Amniotic stem cell (primary cell): ENCODE data around the gene ATP6V1G2.
A peak's percentile ranks its signal among the peaks of the same experiment; 100 is the strongest.

Experiments
- DNase-seq: peaks from one replicate; lab custom pipeline; 2025; lab: John Stamatoyannopoulos, UW

Gene ATP6V1G2

GRCh38 chr6:31547727-31548543, 1.5 kb upstream of the ATP6V1G2 start:
- no peak for DNase-seq

GRCh38 chr6:31546958-31547726, 734 bp upstream of the ATP6V1G2 start, which contains the start of gene NFKBIL1:
Gene NFKBIL1, plus strand, starts transcription at chr6:31547608. Its CDS starts 87 bp downstream, at chr6:31547695.
- peak; percentile 97 for DNase-seq

- DNase-seq = no peak
Observed at GRCh38 chr6:31545291-31545690, 1.1 kb downstream of the ATP6V1G2 start.

GRCh38 chr6:31544676-31545075, 1.7 kb downstream of the ATP6V1G2 start:
- no peak for DNase-seq

GRCh38 chr6:31543639-31544038, 2.8 kb downstream of the ATP6V1G2 start:
- no peak for DNase-seq

- peak; percentile 92 for DNase-seq
Observed at GRCh38 chr6:31541658-31542521, 4.5 kb downstream of the ATP6V1G2 start, which contains the start of gene DDX39B. Gene DDX39B, minus strand, starts transcription at chr6:31542003. Its CDS starts 1,471 bp downstream, at chr6:31540532.

GRCh38 chr6:31541059-31541657, 5.2 kb downstream of the ATP6V1G2 start:
- DNase-seq = no peak

- DNase-seq = no peak
Observed at GRCh38 chr6:31540640-31541039, 5.8 kb downstream of the ATP6V1G2 start.

- no peak for DNase-seq
Observed at GRCh38 chr6:31538805-31539400, 7.5 kb downstream of the ATP6V1G2 start.

GRCh38 chr6:31535538-31536324, 10.7 kb downstream of the ATP6V1G2 start:
- DNase-seq = no peak

- no peak for DNase-seq
Observed at GRCh38 chr6:31534521-31535040, 11.8 kb downstream of the ATP6V1G2 start.

GRCh38 chr6:31534011-31534410, 12.4 kb downstream of the ATP6V1G2 start:
- DNase-seq = no peak

GRCh38 chr6:31533455-31533841, 13.0 kb downstream of the ATP6V1G2 start:
- no peak for DNase-seq

GRCh38 chr6:31532644-31533454, 13.6 kb downstream of the ATP6V1G2 start:
- no peak for DNase-seq

- no peak for DNase-seq
Observed at GRCh38 chr6:31531771-31532643, 14.4 kb downstream of the ATP6V1G2 start.

- no peak for DNase-seq
Observed at GRCh38 chr6:31531162-31531561, 15.2 kb downstream of the ATP6V1G2 start.

- DNase-seq = no peak
Observed at GRCh38 chr6:31530659-31531058, 15.7 kb downstream of the ATP6V1G2 start.
